ENCODE data around the gene NKAPL. TPM values are rescaled to one million over a fixed set of nuclear protein-coding genes. Genes with fewer than 3 reads are reported as not detected.
A peak's percentile ranks its signal among the peaks of the same experiment; 100 is the strongest.

NKAPL gene
- total and polyA plus RNA-seq, 2 of the 13 experiments (the other 11 are each of a cell fraction or from before 2014, with no cell fraction given), result not detected

DNA sequence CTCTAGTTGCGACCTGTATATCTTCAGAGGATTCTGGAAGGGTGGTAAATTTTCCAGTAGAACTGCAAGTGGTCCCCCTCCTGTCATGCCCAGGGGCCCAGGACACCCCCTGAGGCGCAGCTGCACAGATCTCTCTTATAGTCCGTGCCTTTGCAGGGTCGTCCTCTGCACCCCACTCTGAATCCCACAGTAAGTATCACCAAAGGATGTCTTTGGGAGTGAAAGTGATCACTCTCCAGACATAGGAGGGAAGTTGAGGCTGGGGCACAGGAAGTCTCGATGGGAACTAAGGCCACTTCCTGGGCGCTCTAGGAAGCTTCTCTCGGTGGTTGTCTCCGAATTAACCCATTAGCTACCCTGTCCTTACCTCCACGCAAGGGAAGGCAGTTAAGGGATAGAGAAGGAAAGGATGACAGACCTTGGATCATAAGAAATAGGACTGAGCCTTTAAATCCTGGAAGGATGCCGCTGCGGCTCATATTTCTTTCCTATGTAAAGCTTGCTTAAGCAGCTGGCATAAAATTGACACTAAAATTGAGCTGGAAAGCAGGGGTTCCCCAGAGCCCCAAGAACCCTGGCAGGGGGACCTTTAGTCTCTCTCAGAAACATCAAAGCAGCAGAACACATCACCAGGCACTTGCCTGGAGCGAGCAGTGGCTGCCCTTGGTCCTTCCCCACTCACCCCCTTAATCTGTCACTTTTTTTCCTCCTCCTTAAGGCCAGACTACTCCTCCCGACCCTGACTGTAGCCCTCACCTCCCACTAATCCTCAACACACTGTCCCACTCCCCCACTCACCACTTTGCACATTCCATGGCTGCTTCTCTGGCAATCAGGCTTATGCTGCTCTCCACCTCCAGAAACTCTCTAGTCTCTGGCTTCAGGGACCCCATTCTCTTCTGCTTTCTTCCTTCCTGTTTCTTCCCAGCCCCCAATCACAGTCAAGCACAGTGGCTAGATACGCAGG lies 6.8 kb upstream of the NKAPL start, which contains the start of gene ZKSCAN4 (continued):
- TF ChIP-seq ZNF773 (CRISPR knock-in tag; IDR thresholded peaks at IDR 0.05; ENCODE audit: borderline replicate concordance), result 0 out of 2 replicates have a peak, but pooled peaks have one; percentile 38
- TF ChIP-seq DR1 (CRISPR knock-in tag; IDR thresholded peaks at IDR 0.05), result no peak
- peak; percentile 70; the same call in 1 of the 2 replicates for TF ChIP-seq ZFP1 (CRISPR knock-in tag; IDR thresholded peaks at IDR 0.05)
- TF ChIP-seq, protein P1, sequence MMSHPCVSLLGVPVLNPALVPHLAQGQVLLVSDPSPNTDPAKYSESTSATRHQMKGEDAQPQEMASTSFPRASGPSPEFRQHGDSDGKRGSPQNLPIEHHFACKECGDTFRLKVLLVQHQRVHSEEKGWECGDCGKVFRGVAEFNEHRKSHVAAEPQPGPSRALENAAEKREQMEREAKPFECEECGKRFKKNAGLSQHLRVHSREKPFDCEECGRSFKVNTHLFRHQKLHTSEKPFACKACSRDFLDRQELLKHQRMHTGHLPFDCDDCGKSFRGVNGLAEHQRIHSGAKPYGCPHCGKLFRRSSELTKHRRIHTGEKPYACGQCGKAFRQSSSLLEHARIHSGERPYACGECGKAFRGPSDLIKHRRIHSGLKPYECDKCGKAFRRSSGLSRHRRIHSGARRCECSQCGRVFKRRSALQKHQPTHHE (CRISPR knock-in tag; IDR thresholded peaks at IDR 0.05; ENCODE audit: borderline replicate concordance), result no peak
- TF ChIP-seq, protein P2, sequence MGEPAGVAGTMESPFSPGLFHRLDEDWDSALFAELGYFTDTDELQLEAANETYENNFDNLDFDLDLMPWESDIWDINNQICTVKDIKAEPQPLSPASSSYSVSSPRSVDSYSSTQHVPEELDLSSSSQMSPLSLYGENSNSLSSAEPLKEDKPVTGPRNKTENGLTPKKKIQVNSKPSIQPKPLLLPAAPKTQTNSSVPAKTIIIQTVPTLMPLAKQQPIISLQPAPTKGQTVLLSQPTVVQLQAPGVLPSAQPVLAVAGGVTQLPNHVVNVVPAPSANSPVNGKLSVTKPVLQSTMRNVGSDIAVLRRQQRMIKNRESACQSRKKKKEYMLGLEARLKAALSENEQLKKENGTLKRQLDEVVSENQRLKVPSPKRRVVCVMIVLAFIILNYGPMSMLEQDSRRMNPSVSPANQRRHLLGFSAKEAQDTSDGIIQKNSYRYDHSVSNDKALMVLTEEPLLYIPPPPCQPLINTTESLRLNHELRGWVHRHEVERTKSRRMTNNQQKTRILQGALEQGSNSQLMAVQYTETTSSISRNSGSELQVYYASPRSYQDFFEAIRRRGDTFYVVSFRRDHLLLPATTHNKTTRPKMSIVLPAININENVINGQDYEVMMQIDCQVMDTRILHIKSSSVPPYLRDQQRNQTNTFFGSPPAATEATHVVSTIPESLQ (CRISPR knock-in tag; conservative IDR thresholded peaks at IDR 0.05), result 0 out of 2 replicates have a peak, but pooled peaks have one; percentile 25
- no peak for TF ChIP-seq ZNF282 (IDR thresholded peaks at IDR 0.05; ENCODE audit: partially characterized antibody)
- TF ChIP-seq RBM39 (IDR thresholded peaks at IDR 0.05; ENCODE audit: low read depth, low read length, poor library complexity, severe bottlenecking), result no peak
- peak; percentile 47 for TF ChIP-seq YY1 (IDR thresholded peaks at IDR 0.05; ENCODE audit: insufficient read depth, insufficient replicate concordance, low read depth, low read length)
- peak; percentile 100 for TF ChIP-seq ZNF652 (CRISPR knock-in tag; IDR thresholded peaks at IDR 0.05; ENCODE audit: borderline replicate concordance, low read depth)
- 0 out of 2 replicates have a peak, but pooled peaks have one; percentile 23 for TF ChIP-seq RFX3 (CRISPR knock-in tag; IDR thresholded peaks at IDR 0.05)
- TF ChIP-seq ZNF34 (CRISPR knock-in tag; IDR thresholded peaks at IDR 0.05; ENCODE audit: borderline replicate concordance), result no peak; the same call in 1 of the 2 replicates
- TF ChIP-seq, protein P3, sequence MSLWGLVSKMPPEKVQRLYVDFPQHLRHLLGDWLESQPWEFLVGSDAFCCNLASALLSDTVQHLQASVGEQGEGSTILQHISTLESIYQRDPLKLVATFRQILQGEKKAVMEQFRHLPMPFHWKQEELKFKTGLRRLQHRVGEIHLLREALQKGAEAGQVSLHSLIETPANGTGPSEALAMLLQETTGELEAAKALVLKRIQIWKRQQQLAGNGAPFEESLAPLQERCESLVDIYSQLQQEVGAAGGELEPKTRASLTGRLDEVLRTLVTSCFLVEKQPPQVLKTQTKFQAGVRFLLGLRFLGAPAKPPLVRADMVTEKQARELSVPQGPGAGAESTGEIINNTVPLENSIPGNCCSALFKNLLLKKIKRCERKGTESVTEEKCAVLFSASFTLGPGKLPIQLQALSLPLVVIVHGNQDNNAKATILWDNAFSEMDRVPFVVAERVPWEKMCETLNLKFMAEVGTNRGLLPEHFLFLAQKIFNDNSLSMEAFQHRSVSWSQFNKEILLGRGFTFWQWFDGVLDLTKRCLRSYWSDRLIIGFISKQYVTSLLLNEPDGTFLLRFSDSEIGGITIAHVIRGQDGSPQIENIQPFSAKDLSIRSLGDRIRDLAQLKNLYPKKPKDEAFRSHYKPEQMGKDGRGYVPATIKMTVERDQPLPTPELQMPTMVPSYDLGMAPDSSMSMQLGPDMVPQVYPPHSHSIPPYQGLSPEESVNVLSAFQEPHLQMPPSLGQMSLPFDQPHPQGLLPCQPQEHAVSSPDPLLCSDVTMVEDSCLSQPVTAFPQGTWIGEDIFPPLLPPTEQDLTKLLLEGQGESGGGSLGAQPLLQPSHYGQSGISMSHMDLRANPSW (CRISPR knock-in tag; IDR thresholded peaks at IDR 0.05; ENCODE audit: borderline replicate concordance), result peak; percentile 90; the same call in 1 of the 2 replicates
- peak; percentile 28; the same call in 1 of the 2 replicates for TF ChIP-seq SNAPC2 (CRISPR knock-in tag; IDR thresholded peaks at IDR 0.05)
- peak; percentile 78 for TF ChIP-seq JUND (CRISPR knock-in tag; IDR thresholded peaks at IDR 0.05)
- peak; percentile 95 for TF ChIP-seq GABPB1 (CRISPR knock-in tag; IDR thresholded peaks at IDR 0.05)
- TF ChIP-seq ARNTL (CRISPR knock-in tag; IDR thresholded peaks at IDR 0.05), result no peak
- TF ChIP-seq ZNF564 (CRISPR knock-in tag; IDR thresholded peaks at IDR 0.05), result no peak
- TF ChIP-seq, protein P4, sequence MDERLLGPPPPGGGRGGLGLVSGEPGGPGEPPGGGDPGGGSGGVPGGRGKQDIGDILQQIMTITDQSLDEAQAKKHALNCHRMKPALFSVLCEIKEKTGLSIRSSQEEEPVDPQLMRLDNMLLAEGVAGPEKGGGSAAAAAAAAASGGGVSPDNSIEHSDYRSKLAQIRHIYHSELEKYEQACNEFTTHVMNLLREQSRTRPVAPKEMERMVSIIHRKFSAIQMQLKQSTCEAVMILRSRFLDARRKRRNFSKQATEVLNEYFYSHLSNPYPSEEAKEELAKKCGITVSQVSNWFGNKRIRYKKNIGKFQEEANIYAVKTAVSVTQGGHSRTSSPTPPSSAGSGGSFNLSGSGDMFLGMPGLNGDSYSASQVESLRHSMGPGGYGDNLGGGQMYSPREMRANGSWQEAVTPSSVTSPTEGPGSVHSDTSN (CRISPR knock-in tag; IDR thresholded peaks at IDR 0.05), result no peak
- TF ChIP-seq SIN3B (IDR thresholded peaks at IDR 0.05; ENCODE audit: low read length), result peak; percentile 90
- TF ChIP-seq ZNF644 (CRISPR knock-in tag; IDR thresholded peaks at IDR 0.05; ENCODE audit: low read depth), result no peak
- TF ChIP-seq AGO2 (optimal IDR thresholded peaks at IDR 0.05; ENCODE audit: low read depth, low read length), result no peak

All from HepG2 (cell line).